H1 (cell line): Measurements from ENCODE around the gene SLAMF6.
"Not testable (repeated sequence)": the region's sequence is repeated elsewhere in the genome, so short reads cannot be mapped to it uniquely, and the experiment has no call there.

ENCODE experiments used
- CTBP2 ChIP-seq: IDR thresholded peaks from 2 replicates; pipeline ENCODE4 v1.7.0; 2011; ENCODE audit warnings: borderline replicate concordance, mild to moderate bottlenecking, moderate library complexity, mixed read lengths, low read length; ENCODE audit not compliant: insufficient read depth, insufficient read length
- CTCF ChIP-seq, 3 experiments: IDR thresholded peaks; 1 replicate in 2 of 3; 2 replicates in 1 of 3; pipeline versions ENCODE4 v1.5.1 to v1.6.1; 2011; ENCODE audit warnings: low read length in 3 of 3, mild to moderate bottlenecking in 3 of 3, inconsistent platforms in 2 of 3, low read depth in 1 of 3, moderate library complexity in 1 of 3; ENCODE audit not compliant: insufficient read depth in 1 of 3; ENCODE audit errors: control extremely low read depth in 1 of 3
- HDAC6 ChIP-seq: IDR thresholded peaks from one replicate; pipeline ENCODE4 v1.7.1; 2012; ENCODE audit warnings: low read depth, mild to moderate bottlenecking, inconsistent platforms, low read length, moderate library complexity
- POLR2A ChIP-seq, 2 experiments: IDR thresholded peaks; 1 replicate in 1 of 2; 2 replicates in 1 of 2; pipeline ENCODE4 v1.6.1; 2011; ENCODE audit warnings: low read depth in 2 of 2, low read length in 2 of 2, mild to moderate bottlenecking in 2 of 2; ENCODE audit errors: control extremely low read depth in 1 of 2
- TAF1 ChIP-seq: IDR thresholded peaks from 2 replicates; pipeline ENCODE4 v1.6.1; 2011; ENCODE audit warnings: mild to moderate bottlenecking, low read depth, low read length

- not testable (repeated sequence) for TF ChIP-seq HDAC6; CTCF (IDR thresholded peaks at IDR 0.05; ENCODE audit: control extremely low read depth in 1 of 3, insufficient read depth in 1 of 3, low read depth in 1 of 3, low read length in 3 of 3); CTBP2; POLR2A (IDR thresholded peaks at IDR 0.05; ENCODE audit: control extremely low read depth in 1 of 2, low read depth in 2 of 2, low read length in 2 of 2); TAF1
Measured at GRCh38 chr1:160479091-160479490, 44.0 kb downstream of the SLAMF6 start.
